ENCODE results near the gene TBC1D3I.
"Not testable (repeated sequence)": the region's sequence is repeated elsewhere in the genome, so short reads cannot be mapped to it uniquely, and the experiment has no call there.

TBC1D3I gene

GRCh38 chr17:36264470-36264869 is at the start of gene TBC1D3I:
TBC1D3I (minus strand) TSS chr17:36264570; CDS start chr17:36262985, 1,585 bp downstream.
- not testable (repeated sequence) for H3K4me3 ChIP-seq (ENCODE audit: low read depth, low read length); DNase-seq (ENCODE audit: low read depth)

GRCh38 chr17:36295161-36295560 is 30.8 kb upstream of the TBC1D3I start:
- DNase-seq (ENCODE audit: low read depth); H3K4me3 ChIP-seq (ENCODE audit: low read depth, low read length): not testable (repeated sequence)

- H3K4me3 ChIP-seq (ENCODE audit: low read depth, low read length); DNase-seq (ENCODE audit: low read depth): not testable (repeated sequence)
Measured at GRCh38 chr17:36289965-36290612, 25.7 kb upstream of the TBC1D3I start.

- DNase-seq (ENCODE audit: low read depth); H3K4me3 ChIP-seq (ENCODE audit: low read depth, low read length): not testable (repeated sequence)
Measured at GRCh38 chr17:36284219-36284618, 19.8 kb upstream of the TBC1D3I start.

GRCh38 chr17:36283256-36283655 is 18.9 kb upstream of the TBC1D3I start:
- not testable (repeated sequence) for DNase-seq (ENCODE audit: low read depth)

GRCh38 chr17:36242046-36242445 is 22.3 kb downstream of the TBC1D3I start:
- not testable (repeated sequence) for DNase-seq (ENCODE audit: low read depth); H3K4me3 ChIP-seq (ENCODE audit: low read depth, low read length)

More at GRCh38 chr17:36283256-36283655, 18.9 kb upstream of the TBC1D3I start:
- H3K4me3 ChIP-seq (ENCODE audit: low read depth, low read length): not testable (repeated sequence)

- DNase-seq (ENCODE audit: low read depth); H3K4me3 ChIP-seq (ENCODE audit: low read depth, low read length): not testable (repeated sequence)
Measured at GRCh38 chr17:36229644-36230043, 34.7 kb downstream of the TBC1D3I start.

GRCh38 chr17:36222967-36223366 is 41.4 kb downstream of the TBC1D3I start:
- DNase-seq (ENCODE audit: low read depth); H3K4me3 ChIP-seq (ENCODE audit: low read depth, low read length): not testable (repeated sequence)

GRCh38 chr17:36221581-36222100 is 42.7 kb downstream of the TBC1D3I start:
- not testable (repeated sequence) for DNase-seq (ENCODE audit: low read depth)

GRCh38 chr17:36220737-36221580 is 43.4 kb downstream of the TBC1D3I start:
- not testable (repeated sequence) for DNase-seq (ENCODE audit: low read depth); H3K4me3 ChIP-seq (ENCODE audit: low read depth, low read length)

More at GRCh38 chr17:36221581-36222100, 42.7 kb downstream of the TBC1D3I start:
- not testable (repeated sequence) for H3K4me3 ChIP-seq (ENCODE audit: low read depth, low read length)

- DNase-seq (ENCODE audit: low read depth): not testable (repeated sequence)
Measured at GRCh38 chr17:36219556-36219955, 44.8 kb downstream of the TBC1D3I start.

GRCh38 chr17:36215406-36216308 is 48.7 kb downstream of the TBC1D3I start:
- not testable (repeated sequence) for DNase-seq (ENCODE audit: low read depth); H3K4me3 ChIP-seq (ENCODE audit: low read depth, low read length)

More at GRCh38 chr17:36219556-36219955, 44.8 kb downstream of the TBC1D3I start:
- not testable (repeated sequence) for H3K4me3 ChIP-seq (ENCODE audit: low read depth, low read length)

GRCh38 chr17:36214918-36215317 is 49.5 kb downstream of the TBC1D3I start:
- no peak overlapping the region for H3K4me3 ChIP-seq (ENCODE audit: low read depth, low read length)
- no peak for TF ChIP-seq CTCF (IDR thresholded peaks at IDR 0.05; ENCODE audit: control insufficient read depth, extremely low read depth, insufficient read depth)
- DNase-seq (ENCODE audit: low read depth): no peak
